CD4-positive, alpha-beta T cell treated with Interleukin-1 beta for 1 hour (primary cell): ENCODE results near the gene KIRREL3.

ENCODE experiments used
- DNase-seq, 2 donors: peaks; one replicate each; pipeline ENCODE4 v3.0.0-alpha.2; 2020 to 2022

KIRREL3 gene

DNA sequence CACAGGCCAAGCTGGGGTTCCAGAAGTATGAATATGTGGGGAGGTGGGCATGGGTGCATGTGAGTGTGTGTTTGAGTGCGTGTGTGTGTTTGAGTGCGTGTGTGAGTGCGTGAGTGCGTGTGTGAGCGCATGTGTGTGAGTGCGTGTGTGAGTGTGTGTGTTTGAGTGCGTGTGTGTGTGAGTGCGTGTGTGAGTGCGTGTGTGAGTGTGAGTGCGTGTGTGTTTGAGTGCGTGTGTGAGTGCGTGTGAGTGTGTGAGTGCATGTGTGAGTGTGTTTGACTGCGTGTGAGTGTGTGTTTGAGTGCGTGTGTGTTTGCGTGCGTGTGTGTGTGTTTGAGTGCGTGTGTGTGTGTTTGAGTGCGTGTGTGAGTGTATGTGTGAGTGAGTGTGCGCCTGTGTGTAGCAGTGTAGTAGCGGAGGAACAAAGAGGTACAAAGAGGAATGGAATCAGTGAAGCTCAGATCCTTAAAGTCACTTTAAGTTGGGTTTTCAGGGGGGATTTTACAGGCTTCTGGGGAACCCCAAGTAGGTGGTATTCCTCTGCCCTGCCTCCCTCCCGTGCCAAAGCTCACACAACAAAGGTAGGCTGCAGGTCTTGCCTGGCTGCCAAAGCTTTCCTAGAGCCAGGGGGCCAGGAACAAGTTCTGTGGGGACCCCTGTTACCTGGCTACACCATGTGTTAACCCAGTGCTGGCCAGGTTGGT is 137.1 kb downstream of the KIRREL3 start:
- no peak for DNase-seq

- DNase-seq = no peak
Observed at GRCh38 chr11:126862664-126863243, 137.8 kb downstream of the KIRREL3 start.

DNA sequence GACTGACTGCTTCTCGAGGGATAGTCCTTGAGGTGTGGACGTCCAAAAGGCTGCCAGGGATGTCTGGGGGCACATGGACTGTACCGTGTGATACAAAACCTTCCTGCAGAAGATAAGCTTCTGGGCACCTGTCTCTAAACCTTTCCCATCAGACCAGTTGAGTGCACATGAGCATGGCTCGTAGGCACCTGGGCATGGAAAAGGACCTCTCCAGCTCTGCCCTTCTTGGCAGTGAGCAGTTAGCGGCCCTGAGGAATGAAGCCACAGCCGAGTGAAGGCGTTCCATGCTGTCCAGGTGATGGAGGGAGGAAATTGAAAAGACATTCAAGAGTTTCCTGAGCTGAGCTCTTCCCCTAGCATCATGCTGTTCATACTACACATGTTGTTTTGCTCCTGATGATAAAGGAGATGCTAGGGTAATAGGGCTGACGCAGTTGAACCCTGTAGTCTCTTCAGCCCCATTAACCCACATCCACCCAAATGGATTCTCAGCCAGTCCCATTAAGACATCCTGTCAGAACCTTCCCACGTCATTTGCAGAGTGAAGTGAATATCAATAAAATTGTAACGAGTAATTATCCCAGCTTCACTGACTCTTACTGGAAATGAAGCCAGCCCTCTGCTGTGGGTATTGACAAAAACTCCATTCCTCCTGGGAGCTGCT is 138.6 kb downstream of the KIRREL3 start:
- no peak for DNase-seq

- no peak for DNase-seq
Observed at GRCh38 chr11:126857860-126858808, 142.4 kb downstream of the KIRREL3 start.

- DNase-seq = no peak
Observed at GRCh38 chr11:126855536-126855935, 145.0 kb downstream of the KIRREL3 start.

GRCh38 chr11:126853732-126854131 is 146.8 kb downstream of the KIRREL3 start:
- DNase-seq = no peak

GRCh38 chr11:126844789-126845188 is 155.8 kb downstream of the KIRREL3 start:
- no peak for DNase-seq

GRCh38 chr11:126843096-126843495 is 157.5 kb downstream of the KIRREL3 start:
- no peak for DNase-seq

DNA sequence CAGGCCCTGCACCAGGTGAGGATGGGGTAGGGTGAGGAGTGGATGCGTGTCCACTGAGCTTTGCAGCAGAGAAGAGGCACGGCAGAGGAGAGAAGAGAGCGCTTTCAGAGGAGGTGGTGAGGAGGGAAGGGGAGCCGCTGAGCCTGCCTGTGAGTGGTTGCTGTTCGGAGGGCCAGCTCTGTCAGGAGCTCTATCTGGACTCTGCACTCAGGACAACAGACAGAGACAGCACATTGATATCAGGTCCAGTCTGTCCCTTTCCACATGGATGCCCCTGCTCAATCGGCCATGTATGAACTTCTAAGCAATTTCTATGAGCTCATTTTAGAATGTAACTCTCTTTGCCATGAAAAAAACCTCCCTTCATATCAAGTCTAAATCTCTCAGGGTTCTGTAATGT is 158.6 kb downstream of the KIRREL3 start:
- no peak for DNase-seq

GRCh38 chr11:126840975-126841374 is 159.6 kb downstream of the KIRREL3 start:
- DNase-seq = no peak

GRCh38 chr11:126840201-126840886 is 160.2 kb downstream of the KIRREL3 start:
- DNase-seq = no peak

- DNase-seq = no peak
Observed at GRCh38 chr11:126839496-126839895, 161.1 kb downstream of the KIRREL3 start.

DNA sequence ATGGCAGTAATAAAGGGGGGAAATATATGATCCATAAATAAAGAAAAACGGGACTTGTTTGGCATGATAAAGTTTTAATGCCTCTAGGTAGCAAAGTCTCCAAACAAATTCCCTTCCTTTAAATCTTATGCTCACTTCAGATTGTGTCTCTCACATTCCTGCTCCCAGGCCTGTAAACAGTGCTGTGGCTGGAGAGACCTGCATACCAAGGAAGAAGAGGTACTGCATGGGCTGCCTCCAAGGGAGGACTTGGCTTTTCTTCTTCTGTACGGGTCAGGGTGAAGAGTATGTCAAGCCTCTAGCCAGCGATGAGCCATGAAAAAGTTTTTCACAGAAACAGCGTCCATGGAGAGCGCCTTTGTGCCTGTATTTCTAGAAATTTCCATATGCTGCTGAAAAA is 161.8 kb downstream of the KIRREL3 start:
- no peak for DNase-seq

DNA sequence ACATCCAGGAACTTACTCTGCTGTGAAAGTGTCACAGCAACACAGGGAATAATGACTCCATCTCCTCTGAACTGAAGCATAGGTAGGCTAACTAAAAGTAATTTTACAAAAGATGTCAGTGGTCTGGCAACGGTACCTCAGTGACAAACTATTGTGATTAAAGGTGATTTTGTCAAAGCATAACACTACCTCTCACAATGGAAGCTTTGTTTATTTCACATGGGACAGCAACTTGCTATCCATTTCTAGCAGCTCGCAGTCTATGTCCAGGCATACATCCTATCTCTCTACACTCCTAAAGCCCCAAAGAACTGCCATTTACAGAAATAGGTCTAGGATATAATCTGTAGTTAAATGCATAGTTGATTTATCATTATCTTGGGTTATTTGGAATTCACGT is 163.0 kb downstream of the KIRREL3 start:
- DNase-seq = no peak

DNA sequence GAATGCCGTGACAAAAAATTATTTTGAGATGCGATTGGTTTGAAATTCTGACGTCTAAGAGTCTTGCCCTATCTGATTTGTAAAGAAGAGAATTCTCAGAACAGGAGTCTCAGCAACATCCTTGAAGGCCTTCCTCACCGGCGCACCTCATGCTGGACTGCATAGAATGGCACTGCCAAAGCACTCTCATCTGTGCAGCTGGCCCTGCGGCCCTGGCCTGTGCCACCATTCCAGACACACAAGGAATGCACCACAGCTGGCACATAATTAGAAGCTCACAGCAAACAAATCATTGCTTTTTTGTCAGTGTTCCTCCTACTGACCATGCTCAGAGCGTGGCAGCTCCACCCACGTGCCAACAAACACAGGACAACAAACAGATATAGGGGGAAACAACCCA is 166.0 kb downstream of the KIRREL3 start:
- no peak for DNase-seq

GRCh38 chr11:126834149-126834548 is 166.4 kb downstream of the KIRREL3 start:
- no peak for DNase-seq

- no peak for DNase-seq
Observed at GRCh38 chr11:126833065-126833464, 167.5 kb downstream of the KIRREL3 start.

DNA sequence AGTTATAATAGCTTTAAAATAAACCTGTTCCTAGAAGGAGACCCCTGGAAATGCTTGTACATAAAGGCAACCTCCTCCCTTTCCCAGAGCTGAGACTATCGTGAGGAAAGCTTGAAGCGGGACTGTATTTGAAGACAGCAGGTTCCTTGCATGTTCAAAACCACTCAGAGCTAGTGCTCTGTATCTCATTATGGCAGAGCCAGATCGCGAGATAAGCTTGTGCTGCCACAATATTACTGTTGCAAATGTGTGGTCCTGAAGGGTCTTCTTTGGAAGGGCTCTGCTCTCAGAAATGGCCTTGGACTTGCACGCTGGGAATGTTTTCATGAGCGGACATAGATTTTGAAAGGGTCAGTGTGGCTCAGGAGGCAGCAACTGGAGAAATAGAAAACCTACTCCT is 168.2 kb downstream of the KIRREL3 start:
- DNase-seq = no peak

- no peak for DNase-seq
Observed at GRCh38 chr11:126830216-126830806, 170.3 kb downstream of the KIRREL3 start.

- no peak for DNase-seq
Observed at GRCh38 chr11:126829716-126830115, 170.9 kb downstream of the KIRREL3 start.

DNA sequence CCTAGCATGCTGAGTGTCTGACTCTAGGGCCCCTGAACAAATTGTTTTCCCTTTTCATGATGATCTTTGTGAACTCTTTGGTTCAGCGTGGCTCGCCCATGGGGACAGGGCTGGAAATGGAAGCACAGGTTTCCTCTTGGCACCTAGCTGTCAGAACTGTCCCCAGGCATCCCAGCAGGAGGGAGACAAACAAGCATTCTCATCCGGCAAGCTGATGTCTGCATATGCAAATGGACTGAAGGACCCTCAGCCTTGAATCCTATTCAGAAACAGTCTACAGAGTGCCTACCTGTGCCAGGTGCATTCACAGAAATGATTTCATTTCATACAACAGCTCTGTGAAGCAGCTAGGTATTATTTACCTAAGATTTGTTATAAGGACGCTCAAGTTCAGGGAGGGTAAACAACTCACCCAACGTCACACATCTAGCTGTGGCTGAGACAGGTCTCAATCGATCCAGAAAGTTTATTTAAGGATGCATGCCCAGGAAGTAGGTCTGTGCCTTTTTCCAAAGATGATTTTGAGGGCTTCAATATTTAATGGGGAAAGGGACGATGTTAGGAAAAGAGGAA is 176.4 kb downstream of the KIRREL3 start:
- no peak for DNase-seq

GRCh38 chr11:126823274-126823673 is 177.3 kb downstream of the KIRREL3 start:
- DNase-seq = no peak
